GM21786 (cell line): ENCODE measurements around the gene IL12RB1.
A peak's percentile ranks its signal among the peaks of the same experiment; 100 is the strongest.
"Not testable (repeated sequence)": the region's sequence is repeated elsewhere in the genome, so short reads cannot be mapped to it uniquely, and the experiment has no call there.

Source experiments
- ATAC-seq: cut with Tn5 transposase; IDR thresholded peaks from one replicate; pipeline ENCODE4 v1.9.1; 2021; ENCODE audit not compliant: unreplicated experiment

Gene IL12RB1

GRCh38 chr19:18051887-18052286, 34.8 kb downstream of the IL12RB1 start:
- ATAC-seq, result no peak

- no peak for ATAC-seq
These were observed 37.3 kb downstream of the IL12RB1 start for GRCh38 chr19:18049385-18049784.

DNA sequence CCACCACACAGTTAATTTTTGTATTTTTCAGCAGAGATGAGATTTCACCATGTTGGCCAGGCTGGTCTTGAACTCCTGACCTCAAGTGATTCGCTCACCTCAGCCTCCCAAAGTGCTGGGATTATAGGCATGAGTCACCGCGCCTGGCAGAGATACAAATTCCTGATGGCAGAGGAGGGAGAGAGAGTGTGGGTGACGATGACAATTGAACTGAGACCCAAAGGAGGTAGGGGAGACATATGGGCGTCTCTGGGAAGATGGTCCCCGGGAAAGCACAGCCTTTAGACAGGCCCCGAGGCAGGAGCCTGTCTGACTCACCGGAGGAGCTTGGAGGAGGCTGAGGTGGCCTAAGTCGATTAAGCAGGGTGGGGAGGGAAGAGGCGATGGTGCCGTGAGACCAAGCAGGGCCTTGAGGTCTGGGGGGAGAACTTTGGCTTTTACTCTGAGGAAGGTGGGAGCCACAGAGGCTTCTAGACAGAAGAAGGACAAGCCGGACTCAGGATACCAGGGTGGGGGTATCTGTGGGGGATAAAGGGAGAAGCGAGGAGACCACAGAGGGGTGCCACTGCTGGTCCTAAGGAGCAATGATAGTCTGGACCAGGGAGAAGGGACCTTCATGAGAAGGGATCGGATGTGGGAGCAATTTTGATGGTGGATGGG, 40.5 kb downstream of the IL12RB1 start:
- ATAC-seq, result no peak

- no peak for ATAC-seq
These were observed 41.3 kb downstream of the IL12RB1 start for GRCh38 chr19:18045307-18046050.

DNA sequence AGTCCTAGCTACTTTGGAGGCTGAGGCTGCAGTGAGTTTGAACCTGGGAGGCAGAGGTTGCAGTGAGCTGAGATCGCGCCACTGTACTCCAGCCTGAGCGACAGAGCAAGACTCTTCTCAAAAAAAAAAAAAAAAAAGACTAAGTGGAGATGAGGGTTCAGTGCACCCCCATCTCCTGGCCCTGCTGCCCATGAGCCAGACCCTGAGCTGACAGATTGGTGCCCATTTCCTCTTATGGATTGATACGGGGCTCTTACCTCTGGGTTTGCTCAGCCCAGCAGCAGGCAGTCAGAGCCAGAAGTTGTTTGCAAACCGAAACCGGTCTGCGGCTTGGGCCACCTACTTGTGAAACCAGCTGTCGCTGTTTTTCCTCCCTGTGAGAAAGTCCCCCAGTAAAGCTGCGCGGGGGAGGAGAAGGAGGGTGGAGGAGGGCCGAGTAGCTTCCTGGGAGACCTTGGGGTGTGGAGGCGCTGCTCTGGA, 41.9 kb downstream of the IL12RB1 start:
- ATAC-seq, result peak; percentile 90

DNA sequence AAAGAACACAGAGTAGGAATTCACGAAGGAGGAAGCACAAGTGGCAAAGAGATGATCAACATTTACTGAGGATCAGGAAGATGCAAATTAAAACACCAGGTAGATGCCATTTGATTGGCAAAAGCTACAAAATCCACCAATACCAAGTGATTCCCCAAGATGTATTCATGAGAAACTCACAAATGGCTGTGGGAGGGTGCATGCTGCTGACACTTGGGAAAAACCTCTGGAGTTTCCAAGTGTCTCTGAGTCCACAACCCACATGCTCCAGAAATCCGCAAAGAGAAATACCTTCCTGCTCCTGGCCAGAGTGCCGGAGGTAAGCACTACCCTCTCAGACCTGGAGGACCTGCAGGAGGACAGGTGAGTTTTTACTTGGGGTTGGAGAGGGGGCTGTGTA, 43.1 kb downstream of the IL12RB1 start:
- no peak for ATAC-seq

DNA sequence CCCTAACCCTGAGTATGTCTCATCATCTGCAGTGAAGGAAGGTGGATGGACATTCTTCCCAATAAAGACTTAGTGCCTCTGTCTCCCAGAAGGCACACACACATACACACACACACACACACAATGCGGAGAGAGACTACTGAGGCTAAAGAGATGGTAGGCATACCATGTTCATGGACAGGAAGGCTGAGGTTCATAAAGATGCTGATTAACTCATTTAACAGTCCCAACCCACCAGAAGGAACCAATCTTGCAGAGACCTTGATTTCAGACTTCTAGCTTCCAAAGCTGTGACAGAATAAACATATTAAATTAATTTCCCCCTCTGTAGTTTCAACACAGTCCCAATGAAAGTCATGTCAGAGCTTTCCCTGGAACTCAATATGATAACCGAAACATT, 45.7 kb downstream of the IL12RB1 start:
- ATAC-seq, result no peak

- ATAC-seq, result not testable (repeated sequence)
These were observed 54.6 kb downstream of the IL12RB1 start for GRCh38 chr19:18032102-18032501.

- ATAC-seq, result not testable (repeated sequence)
These were observed 55.3 kb downstream of the IL12RB1 start for GRCh38 chr19:18031401-18031800.

GRCh38 chr19:18029617-18030338, 57.0 kb downstream of the IL12RB1 start:
- ATAC-seq, result no peak

DNA sequence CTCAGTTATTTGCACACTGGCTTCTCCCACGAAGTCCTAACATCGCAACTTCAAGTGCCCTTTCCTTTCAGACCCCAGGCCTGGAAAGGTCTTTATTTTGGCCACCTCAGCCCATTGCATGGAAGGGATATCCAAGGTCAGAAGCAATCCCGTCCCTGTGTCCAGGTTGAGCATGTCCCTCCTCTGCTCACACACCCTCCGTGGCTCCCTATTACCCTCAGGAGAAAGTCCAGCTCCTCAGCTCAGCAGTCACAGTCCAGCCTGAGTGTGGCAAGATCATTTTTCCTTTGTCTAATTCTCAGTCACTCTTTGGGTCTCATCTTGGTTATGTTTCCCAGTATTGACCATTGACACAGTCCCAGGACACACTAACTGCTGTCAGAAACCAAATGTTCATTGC, 59.6 kb downstream of the IL12RB1 start:
- ATAC-seq, result no peak

- no peak for ATAC-seq
These were observed 63.0 kb downstream of the IL12RB1 start for GRCh38 chr19:18023622-18024251.

DNA sequence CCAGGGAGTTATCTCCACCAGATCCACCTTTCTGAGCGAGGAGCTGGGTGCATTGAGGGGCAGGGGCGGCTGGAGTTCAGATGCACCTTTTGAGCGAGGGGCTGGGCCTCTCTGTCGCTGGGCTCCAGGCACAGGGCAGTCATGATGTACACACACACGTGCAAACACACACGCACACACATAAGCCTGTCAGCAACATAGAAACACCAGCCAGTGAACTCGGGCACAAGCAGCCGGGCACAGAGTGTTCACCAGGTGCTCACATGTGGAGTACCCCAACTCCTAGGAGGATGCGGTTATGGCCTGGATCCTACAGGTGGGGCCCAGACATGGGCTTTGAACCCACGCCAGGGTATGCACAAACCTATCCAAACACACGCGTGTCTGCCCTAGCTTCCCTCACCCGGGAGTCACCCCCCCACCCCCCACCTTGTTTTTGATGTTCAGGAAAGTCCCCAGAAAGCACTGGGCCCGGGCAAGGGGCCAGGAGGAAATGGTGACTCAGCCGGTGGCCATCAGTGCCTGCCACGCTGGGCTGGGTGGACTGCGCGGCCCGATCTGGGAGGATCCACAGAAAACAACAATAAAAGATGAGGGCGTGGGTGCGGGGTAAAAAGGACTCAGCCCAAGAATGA, 65.5 kb downstream of the IL12RB1 start:
- ATAC-seq, result no peak

GRCh38 chr19:18020212-18021085, 66.3 kb downstream of the IL12RB1 start:
- ATAC-seq, result no peak

DNA sequence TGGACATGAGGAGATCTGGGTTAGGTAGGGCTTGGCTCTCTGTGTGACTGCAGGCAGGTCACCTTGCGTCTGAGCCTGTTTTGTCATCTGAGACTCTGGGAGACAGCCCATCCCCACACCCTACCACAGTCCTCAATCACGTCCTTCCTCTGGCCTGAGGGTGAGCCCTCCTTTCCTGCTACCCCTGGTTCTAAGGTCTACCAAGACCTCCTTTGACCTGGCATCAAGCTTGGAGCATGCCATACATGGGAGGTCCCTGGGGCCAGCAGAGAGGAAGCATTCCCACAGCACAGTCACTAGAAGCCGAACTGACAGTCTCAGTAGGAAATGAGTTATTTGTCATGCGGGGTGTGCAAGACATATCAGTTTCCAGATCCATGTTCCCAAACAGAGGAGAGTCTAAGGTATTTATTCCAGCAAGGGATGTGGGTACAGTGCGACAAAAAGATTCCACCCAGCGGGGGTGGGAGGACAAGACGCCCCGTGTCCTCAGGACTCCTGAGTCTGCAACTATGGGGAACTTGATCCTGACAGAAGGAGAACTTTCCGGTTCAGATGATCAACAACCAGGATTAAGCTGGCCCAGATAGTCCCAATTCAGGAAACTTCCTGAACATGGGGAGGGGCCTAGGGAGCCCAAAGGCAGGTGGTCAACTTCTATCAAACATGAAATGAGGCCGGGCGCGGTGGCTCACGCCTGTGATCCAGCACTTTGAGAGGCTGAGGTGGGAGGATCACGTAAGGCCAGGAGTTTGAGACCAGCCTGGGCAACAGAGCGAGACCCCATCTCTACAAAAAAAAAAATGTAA, 69.3 kb downstream of the IL12RB1 start:
- no peak for ATAC-seq

DNA sequence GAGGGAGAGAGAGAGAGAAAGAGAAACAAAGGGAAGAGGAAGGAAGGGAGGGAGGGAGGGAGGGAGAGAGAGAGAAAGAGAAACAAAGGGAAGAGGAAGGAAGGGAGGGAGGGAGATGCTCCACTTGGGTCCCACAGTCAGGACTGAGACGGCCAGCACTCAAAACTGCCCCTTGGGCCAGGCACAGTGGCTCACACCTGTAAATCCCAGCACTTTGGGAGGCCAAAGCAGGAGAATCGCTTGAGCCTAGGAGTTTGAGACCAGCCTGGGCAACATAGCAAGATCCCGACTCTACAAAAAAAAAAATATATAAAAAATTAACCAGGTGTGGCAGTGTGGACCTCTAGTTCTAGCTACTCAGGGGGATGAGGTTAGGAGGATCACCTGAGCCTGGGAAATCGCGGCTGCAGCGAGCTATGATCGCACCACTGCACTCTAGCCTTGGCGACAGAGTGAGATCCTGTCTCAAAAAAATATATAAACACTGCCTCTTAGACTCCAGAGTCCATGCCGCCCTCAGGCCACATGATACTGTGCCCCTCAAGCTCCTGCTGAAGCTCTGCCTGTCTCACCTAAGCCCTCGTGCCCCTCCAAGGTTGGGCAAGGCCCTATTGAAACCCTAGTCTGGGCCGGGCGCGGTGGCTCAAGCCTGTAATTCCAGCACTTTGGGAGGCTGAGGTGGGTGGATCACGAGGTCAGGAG, 70.4 kb downstream of the IL12RB1 start:
- no peak for ATAC-seq

GRCh38 chr19:18014197-18014596, 72.5 kb downstream of the IL12RB1 start:
- ATAC-seq, result no peak
